Urothelium cell line (cell line): Measurements from ENCODE around the gene ARHGEF35.
"Not testable (repeated sequence)": the region's sequence is repeated elsewhere in the genome, so short reads cannot be mapped to it uniquely, and the experiment has no call there.

Experiments
- DNase-seq: peaks from one replicate; pipeline ENCODE4 v3.0.0; 2011; ENCODE audit warnings: low spot score, mixed read lengths
- FAIRE-seq: peaks from 2 replicates; lab custom pipeline; 2011; peaks lifted over from hg19 to GRCh38; lab: Jason Lieb, UNC

ARHGEF35 gene

GRCh38 chr7:144183166-144183565, 12.5 kb downstream of the ARHGEF35 start, which contains the start of gene CTAGE4:
Gene CTAGE4 (plus strand): TSS chr7:144183466. CDS start chr7:144183504, 38 bp downstream.
- not testable (repeated sequence) for FAIRE-seq, DNase-seq

DNA sequence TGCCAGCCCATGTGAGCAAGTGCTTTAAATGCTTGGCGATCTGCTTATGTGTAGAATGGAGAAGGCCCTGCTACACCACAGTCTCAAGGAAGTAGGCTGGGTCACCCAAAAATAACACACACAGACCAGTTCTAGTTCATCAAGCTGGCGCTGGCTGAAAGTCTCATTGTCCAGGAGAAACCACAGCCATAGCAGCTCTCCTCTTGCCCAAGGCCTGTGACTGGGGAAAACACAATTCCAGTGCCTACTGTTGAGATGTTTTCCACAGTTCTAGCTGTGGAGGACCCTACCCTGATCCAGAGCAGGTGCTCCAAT, 16.5 kb downstream of the ARHGEF35 start:
- FAIRE-seq, DNase-seq: not testable (repeated sequence)

DNA sequence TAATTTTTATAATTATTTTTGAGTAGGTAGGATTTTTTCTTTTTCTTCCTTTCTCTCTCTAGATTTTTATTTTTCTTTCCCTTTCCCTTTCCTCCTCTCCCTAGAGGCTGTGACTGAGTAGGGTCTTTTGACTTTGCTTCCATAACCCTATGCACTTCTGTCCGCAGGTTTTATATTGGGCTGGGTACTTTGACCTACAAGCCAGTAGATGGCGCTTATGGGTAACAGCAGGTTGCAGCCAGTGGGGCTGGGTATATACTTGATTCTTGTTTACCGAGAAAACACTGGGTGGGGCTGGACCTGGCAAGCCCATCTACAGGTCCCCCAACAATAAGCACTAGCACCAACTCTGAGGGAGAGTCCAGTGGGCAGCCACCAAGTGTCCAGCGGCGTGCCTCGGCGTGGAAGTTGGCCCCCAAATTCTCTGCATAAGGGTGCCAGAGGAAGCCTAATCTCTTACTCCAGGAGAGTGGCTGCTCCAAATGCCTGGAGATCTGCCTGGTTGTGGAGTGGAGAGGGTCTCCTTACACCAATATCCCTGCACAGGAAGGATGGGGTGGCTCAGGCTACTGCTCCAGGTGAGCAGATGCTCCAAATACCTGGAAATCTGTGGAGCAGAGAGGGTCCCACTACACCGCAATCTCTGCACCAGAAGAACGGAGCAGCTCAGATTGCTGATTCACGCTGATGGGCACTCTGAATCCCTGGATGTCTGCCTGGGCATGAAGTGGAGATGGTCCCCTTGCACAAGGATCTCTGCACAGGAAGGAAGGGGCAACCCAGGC, 17.1 kb downstream of the ARHGEF35 start:
- FAIRE-seq, DNase-seq: not testable (repeated sequence)

DNA sequence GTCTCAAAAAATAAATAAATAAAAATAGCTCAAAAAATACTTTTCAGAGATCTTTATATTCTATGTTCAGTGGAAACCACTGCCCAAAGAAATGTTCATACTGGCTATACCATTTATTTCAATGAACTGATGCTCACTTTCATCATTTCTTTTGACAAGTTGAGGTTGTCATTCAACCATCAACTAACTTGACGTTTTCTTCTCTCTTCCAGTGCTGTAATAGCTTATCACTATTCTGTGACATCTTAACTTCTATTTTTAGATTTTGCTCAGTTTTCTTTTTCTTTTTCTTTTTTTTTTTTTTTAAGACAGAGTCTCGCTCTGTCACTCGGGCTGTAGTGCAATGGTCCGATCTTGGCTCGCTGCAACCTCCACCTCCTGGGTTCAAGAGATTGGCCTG, 21.0 kb downstream of the ARHGEF35 start:
- no peak for DNase-seq
- no peak for FAIRE-seq

DNA sequence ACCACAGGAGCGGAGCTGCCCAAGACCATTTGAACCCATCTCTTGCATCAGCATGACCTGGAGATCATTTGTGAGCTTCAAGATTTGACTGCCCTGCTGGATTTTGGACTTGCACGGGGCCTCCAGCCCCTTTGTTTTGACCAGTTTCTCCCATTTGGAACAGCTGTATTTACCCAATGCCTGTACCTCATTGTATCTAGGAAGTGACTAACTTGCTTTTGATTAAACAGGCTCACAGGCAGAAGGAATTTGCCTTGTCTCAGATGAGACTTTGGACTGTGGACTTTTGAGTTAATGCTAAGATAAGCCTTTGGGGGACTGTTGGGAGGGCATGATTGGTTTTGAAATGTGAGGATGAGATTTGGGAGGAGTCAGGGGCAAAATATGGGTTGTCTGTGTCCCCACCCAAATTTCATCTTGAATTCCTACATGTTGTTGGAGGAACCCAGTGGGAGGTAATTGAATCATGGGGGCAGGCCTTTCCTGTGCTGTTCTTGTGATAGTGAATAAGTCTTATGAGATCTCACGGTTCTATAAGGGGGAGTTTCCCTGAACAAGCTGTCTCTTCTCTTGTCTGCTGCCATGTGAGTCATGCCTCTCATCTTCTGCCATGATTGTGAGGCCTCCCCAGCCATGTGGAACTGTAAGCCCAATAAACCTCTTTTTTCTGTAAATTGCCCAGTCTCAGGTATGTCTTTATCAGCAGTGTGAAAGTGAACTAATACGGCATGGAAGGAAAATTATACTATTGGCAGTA, 23.9 kb downstream of the ARHGEF35 start:
- not testable (repeated sequence) for FAIRE-seq, DNase-seq

DNA sequence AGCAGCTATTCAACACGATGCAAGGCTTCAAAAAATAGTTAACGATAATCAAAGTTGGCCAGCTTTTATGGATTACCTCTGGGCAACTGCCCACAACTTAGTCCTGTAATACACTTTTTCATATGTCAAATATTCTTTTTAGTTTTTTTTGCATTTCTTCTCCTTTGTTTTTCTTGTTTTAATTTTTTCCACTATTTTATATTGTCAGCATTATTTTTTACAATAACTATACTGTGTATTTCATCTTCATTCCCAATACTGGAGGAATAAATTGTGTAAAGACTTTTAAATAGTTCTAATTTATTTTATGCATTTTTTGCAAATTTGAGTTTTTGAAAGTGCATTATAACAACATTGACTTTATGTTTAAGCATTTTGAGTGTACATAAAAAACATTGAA, 30.8 kb downstream of the ARHGEF35 start:
- DNase-seq (no peak), FAIRE-seq (no peak)

DNA sequence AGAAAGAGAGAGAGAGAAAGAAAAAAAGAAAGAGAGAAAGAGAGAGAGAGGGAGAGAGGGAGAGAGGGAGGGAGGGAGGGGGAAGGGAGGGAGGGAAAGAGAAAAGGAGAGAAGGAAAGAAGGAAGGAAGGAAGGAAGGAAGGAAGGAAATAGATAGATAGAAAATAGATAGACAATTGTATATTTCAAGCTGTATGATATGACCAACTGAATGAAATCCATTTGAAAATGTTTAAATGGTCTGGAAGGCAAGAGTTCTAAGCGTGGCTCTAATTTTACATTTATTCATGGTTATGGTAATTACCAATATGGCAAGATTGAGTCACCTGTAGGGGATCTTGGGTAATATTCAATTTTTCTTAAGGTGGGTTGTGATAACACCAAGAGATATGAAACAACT, 36.8 kb downstream of the ARHGEF35 start:
- no peak for FAIRE-seq

DNA sequence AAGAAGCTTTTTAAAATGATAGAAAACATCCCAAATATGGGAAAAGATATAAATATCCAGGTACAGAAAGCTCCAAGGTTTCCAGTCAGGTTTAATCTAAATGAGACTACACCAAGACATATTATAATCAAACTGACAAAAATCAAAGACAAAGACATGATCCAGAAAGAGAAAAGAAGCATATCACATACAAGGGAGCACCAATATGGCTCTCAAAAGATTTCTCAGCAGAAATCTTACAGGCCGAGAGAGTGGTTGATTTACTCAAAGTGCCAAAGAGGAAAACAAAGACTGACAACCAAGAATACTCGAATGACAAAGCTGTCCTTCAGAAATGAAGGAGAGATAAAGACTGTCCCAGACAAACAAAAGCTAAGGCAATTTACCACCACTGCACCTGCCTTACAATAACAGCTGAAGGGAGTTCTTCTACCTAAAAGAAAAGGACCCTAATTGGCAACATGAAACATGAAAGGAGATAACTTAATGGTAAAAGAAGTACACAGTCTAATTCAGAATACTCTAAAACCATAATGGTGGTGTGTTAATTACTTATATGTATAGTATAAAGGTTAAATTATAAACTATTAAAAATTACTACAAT, 47.3 kb downstream of the ARHGEF35 start:
- DNase-seq = no peak

More for the DNA sequence above, 36.8 kb downstream of the ARHGEF35 start:
- DNase-seq = no peak

DNA sequence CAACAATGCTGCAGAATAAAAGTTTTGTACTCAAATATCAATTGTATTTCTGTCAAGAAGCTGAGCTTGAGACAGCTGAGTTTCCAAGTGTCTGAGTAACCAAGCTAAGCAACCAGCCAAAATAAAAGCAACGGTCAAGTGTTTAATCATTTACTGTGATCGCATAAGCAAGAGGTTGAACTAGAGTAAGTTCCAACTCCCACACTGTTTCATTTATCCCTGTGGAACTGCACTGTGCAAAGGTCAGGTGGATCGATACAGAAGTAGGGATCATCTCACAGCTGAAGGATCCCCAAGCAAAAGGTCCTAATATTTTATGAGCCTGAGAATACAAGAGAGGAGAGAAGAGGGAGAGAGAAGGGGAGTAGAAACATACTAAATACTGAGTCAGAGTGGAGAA, 51.2 kb downstream of the ARHGEF35 start:
- no peak for DNase-seq
- FAIRE-seq = no peak

More for the DNA sequence above, 47.3 kb downstream of the ARHGEF35 start:
- no peak for FAIRE-seq

DNA sequence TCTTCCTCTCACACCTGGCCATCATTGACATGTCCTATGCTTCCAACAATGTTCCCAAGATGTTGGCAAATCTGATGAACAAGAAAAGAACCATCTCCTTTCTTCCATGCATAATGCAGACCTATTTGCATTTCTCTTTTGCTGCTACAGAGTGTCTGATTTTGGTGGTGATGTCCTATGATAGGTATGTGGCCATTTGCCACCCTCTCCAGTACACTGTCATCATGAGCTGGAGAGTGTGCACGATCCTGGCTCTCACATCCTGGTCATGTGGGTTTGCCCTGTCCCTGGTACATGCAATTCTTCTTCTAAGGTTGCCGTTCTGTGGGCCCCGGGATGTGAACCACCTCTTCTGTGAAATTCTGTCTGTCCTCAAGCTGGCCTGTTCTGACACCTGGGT, 53.4 kb downstream of the ARHGEF35 start:
- FAIRE-seq = no peak
- DNase-seq = no peak

- FAIRE-seq = no peak
- DNase-seq = no peak
These were observed 58.1 kb downstream of the ARHGEF35 start for GRCh38 chr7:144137501-144137900.
